ENCODE data around the gene SOS2. TPM values are rescaled to one million over a fixed set of nuclear protein-coding genes. Genes with fewer than 3 reads are reported as not detected.

SOS2 gene
- total and polyA plus RNA-seq, 10 of the 15 experiments (the other 5 are each of a cell fraction or from before 2014, with no cell fraction given): 2.1 to 16.8 (median 8.4) TPM

DNA sequence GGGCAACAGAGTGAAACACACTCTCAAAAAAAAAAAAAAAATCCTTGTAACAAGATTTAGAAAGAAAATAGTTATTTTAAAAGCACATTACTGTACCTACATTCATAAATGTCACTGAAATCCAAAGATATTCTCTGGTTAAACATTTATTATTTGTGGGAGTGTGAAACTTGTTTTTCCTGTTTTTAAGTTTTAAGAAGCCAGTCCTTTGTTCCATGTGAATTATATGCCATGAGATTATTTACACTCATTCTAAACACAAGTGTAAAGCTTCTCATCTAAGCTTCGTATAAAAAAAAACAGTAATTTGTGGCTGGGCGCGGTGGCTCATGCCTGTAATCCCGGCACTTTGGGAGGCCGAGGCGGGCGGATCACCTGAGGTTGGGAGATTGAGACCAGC lies 130.0 kb downstream of the SOS2 start (continued):
- no peak for TF ChIP-seq SIX5 (IDR thresholded peaks at IDR 0.05; ENCODE audit: low read depth, low read length, severe bottlenecking)
- TF ChIP-seq, protein P1, sequence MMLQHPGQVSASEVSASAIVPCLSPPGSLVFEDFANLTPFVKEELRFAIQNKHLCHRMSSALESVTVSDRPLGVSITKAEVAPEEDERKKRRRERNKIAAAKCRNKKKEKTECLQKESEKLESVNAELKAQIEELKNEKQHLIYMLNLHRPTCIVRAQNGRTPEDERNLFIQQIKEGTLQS (IDR thresholded peaks at IDR 0.05; ENCODE audit: borderline replicate concordance, extremely low read depth, low read depth, low read length): no peak
- TF ChIP-seq, protein P2, sequence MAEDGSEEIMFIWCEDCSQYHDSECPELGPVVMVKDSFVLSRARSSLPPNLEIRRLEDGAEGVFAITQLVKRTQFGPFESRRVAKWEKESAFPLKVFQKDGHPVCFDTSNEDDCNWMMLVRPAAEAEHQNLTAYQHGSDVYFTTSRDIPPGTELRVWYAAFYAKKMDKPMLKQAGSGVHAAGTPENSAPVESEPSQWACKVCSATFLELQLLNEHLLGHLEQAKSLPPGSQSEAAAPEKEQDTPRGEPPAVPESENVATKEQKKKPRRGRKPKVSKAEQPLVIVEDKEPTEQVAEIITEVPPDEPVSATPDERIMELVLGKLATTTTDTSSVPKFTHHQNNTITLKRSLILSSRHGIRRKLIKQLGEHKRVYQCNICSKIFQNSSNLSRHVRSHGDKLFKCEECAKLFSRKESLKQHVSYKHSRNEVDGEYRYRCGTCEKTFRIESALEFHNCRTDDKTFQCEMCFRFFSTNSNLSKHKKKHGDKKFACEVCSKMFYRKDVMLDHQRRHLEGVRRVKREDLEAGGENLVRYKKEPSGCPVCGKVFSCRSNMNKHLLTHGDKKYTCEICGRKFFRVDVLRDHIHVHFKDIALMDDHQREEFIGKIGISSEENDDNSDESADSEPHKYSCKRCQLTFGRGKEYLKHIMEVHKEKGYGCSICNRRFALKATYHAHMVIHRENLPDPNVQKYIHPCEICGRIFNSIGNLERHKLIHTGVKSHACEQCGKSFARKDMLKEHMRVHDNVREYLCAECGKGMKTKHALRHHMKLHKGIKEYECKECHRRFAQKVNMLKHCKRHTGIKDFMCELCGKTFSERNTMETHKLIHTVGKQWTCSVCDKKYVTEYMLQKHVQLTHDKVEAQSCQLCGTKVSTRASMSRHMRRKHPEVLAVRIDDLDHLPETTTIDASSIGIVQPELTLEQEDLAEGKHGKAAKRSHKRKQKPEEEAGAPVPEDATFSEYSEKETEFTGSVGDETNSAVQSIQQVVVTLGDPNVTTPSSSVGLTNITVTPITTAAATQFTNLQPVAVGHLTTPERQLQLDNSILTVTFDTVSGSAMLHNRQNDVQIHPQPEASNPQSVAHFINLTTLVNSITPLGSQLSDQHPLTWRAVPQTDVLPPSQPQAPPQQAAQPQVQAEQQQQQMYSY (CRISPR knock-in tag; IDR thresholded peaks at IDR 0.05): no peak
- no peak for TF ChIP-seq KLF5 (IDR thresholded peaks at IDR 0.05; ENCODE audit: partially characterized antibody)
- TF ChIP-seq, protein P3, sequence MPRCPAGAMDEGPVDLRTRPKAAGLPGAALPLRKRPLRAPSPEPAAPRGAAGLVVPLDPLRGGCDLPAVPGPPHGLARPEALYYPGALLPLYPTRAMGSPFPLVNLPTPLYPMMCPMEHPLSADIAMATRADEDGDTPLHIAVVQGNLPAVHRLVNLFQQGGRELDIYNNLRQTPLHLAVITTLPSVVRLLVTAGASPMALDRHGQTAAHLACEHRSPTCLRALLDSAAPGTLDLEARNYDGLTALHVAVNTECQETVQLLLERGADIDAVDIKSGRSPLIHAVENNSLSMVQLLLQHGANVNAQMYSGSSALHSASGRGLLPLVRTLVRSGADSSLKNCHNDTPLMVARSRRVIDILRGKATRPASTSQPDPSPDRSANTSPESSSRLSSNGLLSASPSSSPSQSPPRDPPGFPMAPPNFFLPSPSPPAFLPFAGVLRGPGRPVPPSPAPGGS (IDR thresholded peaks at IDR 0.05; ENCODE audit: borderline replicate concordance, insufficient read depth, low read depth, low read length, poor library complexity, severe bottlenecking): no peak

GRCh38 chr14:50100805-50101204 lies 130.6 kb downstream of the SOS2 start:
- POLR2A ChIA-PET: interaction anchor here (0.5 to 1.1 kb wide), 4 partner anchors 37 to 126 kb away, joined by 3 read pairs; no protein-coding TSS in a partner anchor
- ATAC-seq: no peak
- no peak overlapping the region for H2AFZ ChIP-seq (ENCODE audit: control insufficient read depth, low read depth, low read length)
- no peaks in the 10 kb centered on the region for H3K36me3 ChIP-seq (ENCODE audit: control insufficient read depth in 2 of 2, insufficient read depth in 2 of 2, low read length in 1 of 2)
- H4K20me1 ChIP-seq (ENCODE audit: control insufficient read depth, insufficient read depth): no peaks in the 10 kb centered on the region
- no peak for FAIRE-seq
- no peak for TF ChIP-seq NFYA (IDR thresholded peaks at IDR 0.05; ENCODE audit: borderline replicate concordance, low read depth, low read length)
- no peak for TF ChIP-seq JUND (IDR thresholded peaks at IDR 0.05; ENCODE audit: low read depth, low read length)
- TF ChIP-seq EZH2 (IDR thresholded peaks at IDR 0.05; ENCODE audit: borderline replicate concordance, control insufficient read depth, low read depth, low read length): no peak
- TF ChIP-seq RCOR1 (conservative IDR thresholded peaks at IDR 0.05; ENCODE audit: low read depth, low read length): no peak
- no peak for TF ChIP-seq STAT1 (conservative IDR thresholded peaks at IDR 0.05)
- TF ChIP-seq GABPA (IDR thresholded peaks at IDR 0.05; ENCODE audit: low read depth): no peak
- H3K4me1 ChIP-seq (ENCODE audit: control insufficient read depth, insufficient read depth, low read length): peaks cover 8% of the 10 kb centered on the region
- no peak for DNase-seq (ENCODE audit: low read depth, low spot score)
- in situ Hi-C loops (cut with MboI): no loop called here
- intact Hi-C loops (cut with micrococcal nuclease; ENCODE audit: unreplicated experiment): loop anchor here (1.0 kb wide), 1 partner anchor 40 kb away; no protein-coding TSS in a partner anchor
- H3K79me2 ChIP-seq (ENCODE audit: control insufficient read depth, insufficient read depth, low read length): no peaks in the 10 kb centered on the region
- no peak overlapping the region for H3K4me3 ChIP-seq
- RAD21 ChIA-PET (ENCODE audit: unreplicated experiment): interaction anchor here (0.8 to 3.4 kb wide), 9 partner anchors 39 to 639 kb away, joined by 3 to 11 read pairs (median 4); no protein-coding TSS in a partner anchor
- no peaks in the 10 kb centered on the region for H3K27me3 ChIP-seq (replicated peaks in 1 of 2; ENCODE audit: control insufficient read depth in 2 of 2, insufficient read depth in 2 of 2, low read length in 1 of 2)
- no peak overlapping the region for H3K27ac ChIP-seq (ENCODE audit: control insufficient read depth, insufficient read depth)
- CTCF ChIA-PET: interaction anchor here (0.6 to 13.7 kb wide), 7 partner anchors 9 to 248 kb away, joined by 3 to 243 read pairs (median 4); partner anchors contain the start of gene NEMF
- H3K9me3 ChIP-seq (replicated peaks; ENCODE audit: control insufficient read depth, insufficient read depth, low read length): no peaks in the 10 kb centered on the region
- H3K9ac ChIP-seq (ENCODE audit: control insufficient read depth, insufficient read depth, low read length): no peak overlapping the region
- no peak overlapping the region for H3K4me2 ChIP-seq (ENCODE audit: control insufficient read depth, insufficient read depth)
- no TSS peak for BruUV-seq (replicated peaks)
- SMC1A ChIA-PET (ENCODE audit: uncharacterized antibody, unreplicated experiment): interaction anchor here (0.7 to 6.3 kb wide), 11 partner anchors 10 to 499 kb away, joined by 3 to 68 read pairs (median 4); no protein-coding TSS in a partner anchor
- 88% methylated on average over 2 of the region's 2 CpGs for WGBS (ENCODE audit: insufficient coverage, insufficient replicate concordance, low lambda C conversion rate, missing lambda C conversion rate)
